Right ventricle myocardium inferior (tissue), 1 donor: ENCODE data around the gene RNF157. TPM values are rescaled to one million over a fixed set of nuclear protein-coding genes. Genes with fewer than 3 reads are reported as not detected.

ENCODE experiments used
- ATAC-seq: fragments of 200-7000 bp; cut with Tn5 transposase; one replicate; pipeline ENCODE4 v1.9.1; 2020; ENCODE audit warnings: mild to moderate bottlenecking, moderate library complexity
- DNase-seq: peaks from one replicate; pipeline ENCODE4 v3.0.0; 2021; ENCODE audit errors: missing footprints
- intact Hi-C: fragments of 100-400 bp; cut with DNase I; formaldehyde crosslinking; loops from one replicate; pipeline ENCODE4 v1.11.0; 2022
- long read RNA-seq: library from polyadenylated mRNA; unstranded; transcript quantifications from one replicate; pipeline ENCODE4 v2.0.0, GENCODE V29; 2021
- total RNA-seq: library from RNA; stranded (reverse); fragmentation: NEBNext Ultra II Directional; extraction: Animal tissue kit (Norgen Biotek cat#: 25700); gene quantifications from one replicate; pipeline ENCODE4 v1.2.1, GENCODE V29; 2021
- donor health status: DM: no; HTN: yes; CAD: no; lungs with severe emphysema.

Gene RNF157
- total RNA-seq: 19.4 TPM
- long read RNA-seq, full-length matches to known transcripts: 2 of 13 reads
- long read RNA-seq, partial matches to known transcripts: 4 of 13 reads
- long read RNA-seq, other reads (novel, unspliced or antisense): 7 of 13 reads

DNA sequence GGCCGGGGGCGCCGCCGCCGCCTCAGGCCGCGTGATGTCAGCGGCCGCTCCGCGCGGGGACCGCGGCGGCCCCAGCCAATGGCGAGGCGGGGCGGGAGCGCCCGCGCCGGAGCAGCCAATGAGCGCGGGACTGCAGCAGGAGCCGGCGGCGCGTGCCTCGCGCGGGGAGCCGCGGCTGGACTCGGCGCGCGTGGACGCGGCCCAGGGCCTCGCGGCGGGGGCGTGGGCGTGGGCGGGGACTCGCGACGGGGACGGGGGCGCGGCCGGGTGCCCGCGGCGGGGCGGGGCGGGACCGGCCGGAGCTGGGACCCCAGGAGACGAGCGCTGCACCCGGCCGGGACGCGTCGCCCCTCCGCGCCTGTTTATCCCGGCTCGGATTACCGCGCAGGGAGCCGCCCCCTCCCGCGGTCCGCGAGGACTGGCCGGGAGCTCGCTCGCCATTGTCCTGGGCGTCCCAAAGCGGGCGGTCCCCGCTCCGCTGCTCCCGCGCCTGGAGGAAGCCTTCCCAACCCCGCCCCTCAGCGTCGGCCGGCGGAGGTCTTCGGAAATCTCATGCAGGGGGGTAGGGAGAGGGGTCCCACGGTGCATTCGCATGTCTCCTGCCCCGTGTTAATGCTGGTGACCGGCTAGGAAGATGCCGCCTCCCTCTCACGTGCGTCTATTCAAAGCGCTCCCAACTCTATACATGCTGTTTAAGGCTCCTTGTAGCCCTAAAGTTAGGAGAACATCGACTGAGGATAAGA lies at the start of gene RNF157:
Gene RNF157, minus strand, starts transcription at position 33 of the 743 bp plus-strand sequence. CDS start 253 bp downstream, outside the sequence.
- intact Hi-C loops: loop anchor here (2.0 kb wide), 1 partner anchor 24 kb away; the partner anchor contains the start of gene UBALD2
- peak; percentile 87 for ATAC-seq

DNA sequence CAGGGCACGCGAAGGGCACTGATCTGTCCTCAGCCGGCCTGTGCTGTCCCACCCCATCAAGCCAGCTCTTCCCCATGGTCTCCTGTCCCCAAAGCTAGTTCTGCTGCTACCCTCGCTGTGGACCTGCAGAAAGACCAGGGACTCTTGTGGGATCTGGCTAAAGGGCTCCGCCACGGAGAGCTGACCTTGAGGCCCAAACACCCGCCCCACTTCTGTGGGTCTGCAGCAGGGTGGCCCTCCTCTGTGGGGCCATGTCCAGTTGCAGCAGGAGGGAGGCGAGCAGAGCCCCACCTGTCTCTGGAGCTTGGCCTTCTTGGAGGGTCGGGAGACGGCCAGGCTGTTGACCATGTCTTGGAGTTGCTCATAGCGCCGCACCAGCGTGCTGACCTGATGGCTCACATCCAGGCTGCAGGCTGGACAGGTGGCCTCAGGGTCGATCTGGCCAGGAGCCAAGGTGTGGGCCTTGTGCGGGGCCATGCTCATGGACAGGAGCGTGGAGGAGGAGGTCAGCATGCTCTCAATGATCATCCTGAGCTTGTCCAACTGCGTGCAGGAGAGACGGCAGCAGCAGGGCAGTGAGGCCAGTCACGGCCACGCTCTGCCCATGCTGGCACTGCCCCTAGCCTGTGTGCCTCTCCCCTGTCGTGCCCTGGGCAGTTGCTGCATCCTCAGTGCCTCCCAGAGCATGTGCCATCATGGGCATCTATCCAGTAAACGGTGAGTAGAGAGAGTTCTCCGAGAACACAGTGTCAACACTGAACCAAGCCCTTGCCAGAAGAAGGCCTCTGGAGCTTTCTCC lies 41.5 kb upstream of the RNF157 start:
- DNase-seq (peak; percentile 63), ATAC-seq (peak; percentile 53)
- intact Hi-C loops: no loop called here

More for the DNA sequence above, at the start of gene RNF157:
- DNase-seq: peak; percentile 90

DNA sequence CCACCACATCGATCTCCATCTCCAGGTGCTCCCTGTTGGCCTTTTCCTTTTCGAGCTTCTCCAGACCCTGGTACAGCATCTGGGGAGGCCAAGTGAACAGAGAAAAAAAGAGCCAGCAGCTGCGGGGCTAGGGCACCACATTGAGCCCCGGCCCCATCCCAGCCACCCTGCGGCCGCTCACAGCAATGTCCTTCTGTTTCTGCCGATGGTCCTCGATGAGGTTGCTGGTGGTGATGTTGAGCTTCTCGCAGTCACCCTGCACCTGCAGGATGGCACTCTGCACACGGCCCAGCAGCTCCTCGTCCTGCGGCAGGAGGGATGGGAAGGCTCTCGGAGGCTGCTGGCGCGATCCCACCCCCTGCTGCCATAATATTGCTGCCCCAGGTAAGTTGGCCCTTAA lies 40.4 kb upstream of the RNF157 start:
- DNase-seq: peak; percentile 17
- intact Hi-C loops: no loop called here

DNA sequence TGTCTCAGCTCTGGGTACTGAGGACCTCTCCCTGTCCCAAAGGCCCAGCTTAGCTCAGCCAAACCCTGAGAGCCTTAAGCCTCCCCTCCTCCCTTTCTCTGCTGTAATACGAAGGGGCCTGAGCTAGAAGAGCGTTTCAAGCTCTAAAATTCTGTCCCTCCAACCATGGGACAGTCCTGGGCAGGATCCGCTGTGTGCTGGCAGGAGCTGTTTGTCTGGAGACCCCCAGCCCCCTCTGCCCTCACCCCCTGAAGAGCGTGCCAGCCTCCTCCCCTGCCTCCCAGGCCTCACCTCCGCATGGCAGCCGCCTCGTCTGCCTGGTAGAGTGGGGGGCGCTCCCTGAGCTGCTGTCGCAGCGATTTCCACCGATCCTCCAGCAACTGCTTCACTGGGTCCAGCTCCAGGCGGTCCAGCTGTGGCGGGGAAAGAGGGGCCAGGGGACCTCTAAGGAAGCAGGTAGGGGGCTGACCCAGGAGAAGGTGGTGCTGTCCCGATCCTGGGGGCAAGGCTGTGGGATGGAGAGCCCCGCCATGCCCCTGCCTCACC lies 39.5 kb upstream of the RNF157 start:
- DNase-seq: peak; percentile 55
- no peak for ATAC-seq
- intact Hi-C loops: loop anchor here (1.0 to 5.0 kb wide), 2 partner anchors 98 to 159 kb away; no protein-coding TSS in a partner anchor

More for the DNA sequence above, 40.4 kb upstream of the RNF157 start:
- ATAC-seq: no peak

DNA sequence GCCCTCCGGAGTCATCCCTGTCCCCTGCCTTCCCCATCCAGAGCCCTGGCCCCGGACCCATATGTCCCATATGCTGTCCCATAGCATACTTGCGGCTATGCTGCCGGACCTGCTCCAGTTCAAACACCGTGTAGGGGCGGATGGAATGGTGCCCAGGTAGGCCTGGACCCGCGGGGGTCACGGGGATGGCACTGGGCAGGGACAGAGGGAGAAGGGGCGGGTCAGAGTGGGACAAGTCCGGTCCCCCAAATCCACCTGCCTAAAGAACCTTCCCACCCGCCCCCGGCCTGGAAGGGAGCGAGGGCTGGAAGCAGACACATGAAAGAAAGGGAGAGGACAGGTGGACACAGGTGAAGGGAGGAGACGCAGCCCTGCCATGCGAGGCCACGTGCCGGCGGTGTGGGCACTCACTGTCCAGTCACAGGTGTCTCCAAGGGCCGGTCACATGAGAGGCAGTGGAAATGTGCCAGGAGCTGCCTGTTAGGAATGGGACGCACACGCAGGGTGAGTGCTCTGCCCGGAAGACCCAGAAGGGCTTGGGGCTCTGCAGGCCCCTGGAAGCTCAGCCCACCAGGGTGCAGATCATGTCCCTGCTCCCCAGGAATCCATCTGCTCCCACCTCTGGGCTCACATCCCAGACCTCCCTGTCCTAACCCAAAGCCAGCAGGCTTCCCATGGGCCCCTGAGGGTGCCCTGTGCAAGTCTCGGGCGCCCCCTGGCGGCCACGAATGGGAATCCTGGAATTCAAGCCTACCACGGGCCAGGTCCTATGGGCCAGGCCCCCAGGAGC lies 38.9 kb upstream of the RNF157 start:
- DNase-seq: peak; percentile 94
- intact Hi-C loops: loop anchor here (1.0 to 5.0 kb wide), 2 partner anchors 97 to 158 kb away; no protein-coding TSS in a partner anchor
- peak; percentile 84 for ATAC-seq

DNA sequence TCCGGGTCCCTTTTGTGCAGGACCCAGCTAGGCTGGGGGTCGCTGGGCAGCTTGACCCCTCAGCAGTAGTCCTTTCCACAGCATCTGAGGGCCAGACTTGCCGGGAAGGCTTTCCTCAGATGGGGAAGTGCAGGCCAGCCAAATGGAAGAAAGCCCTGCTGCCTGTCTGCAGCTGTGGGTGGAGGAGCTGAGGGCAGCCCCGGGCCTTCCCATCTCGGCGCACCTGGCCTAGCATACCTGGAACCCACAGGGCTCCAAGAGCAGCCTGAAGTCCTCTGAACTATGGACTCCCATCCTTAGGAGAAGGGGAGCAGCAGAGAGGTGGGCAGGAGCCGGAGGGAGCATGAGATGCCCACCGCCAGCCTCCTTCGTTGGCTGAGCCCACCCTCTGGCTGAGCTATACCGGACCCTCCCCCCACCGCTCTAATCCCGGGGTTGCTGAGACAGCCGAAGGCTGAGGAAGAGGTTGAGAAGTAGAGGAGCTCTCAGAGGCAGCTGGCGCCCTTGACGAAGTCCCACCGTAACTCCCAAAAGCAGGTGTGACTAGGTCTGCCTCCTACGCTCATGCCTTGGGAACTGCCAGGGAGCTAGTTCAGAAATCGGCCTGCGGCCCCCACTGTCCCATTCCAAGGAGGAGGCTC lies 38.1 kb upstream of the RNF157 start:
- DNase-seq (peak; percentile 27), ATAC-seq (no peak)
- intact Hi-C loops: loop anchor here (5.0 kb wide), 1 partner anchor 96 kb away; no protein-coding TSS in a partner anchor

DNA sequence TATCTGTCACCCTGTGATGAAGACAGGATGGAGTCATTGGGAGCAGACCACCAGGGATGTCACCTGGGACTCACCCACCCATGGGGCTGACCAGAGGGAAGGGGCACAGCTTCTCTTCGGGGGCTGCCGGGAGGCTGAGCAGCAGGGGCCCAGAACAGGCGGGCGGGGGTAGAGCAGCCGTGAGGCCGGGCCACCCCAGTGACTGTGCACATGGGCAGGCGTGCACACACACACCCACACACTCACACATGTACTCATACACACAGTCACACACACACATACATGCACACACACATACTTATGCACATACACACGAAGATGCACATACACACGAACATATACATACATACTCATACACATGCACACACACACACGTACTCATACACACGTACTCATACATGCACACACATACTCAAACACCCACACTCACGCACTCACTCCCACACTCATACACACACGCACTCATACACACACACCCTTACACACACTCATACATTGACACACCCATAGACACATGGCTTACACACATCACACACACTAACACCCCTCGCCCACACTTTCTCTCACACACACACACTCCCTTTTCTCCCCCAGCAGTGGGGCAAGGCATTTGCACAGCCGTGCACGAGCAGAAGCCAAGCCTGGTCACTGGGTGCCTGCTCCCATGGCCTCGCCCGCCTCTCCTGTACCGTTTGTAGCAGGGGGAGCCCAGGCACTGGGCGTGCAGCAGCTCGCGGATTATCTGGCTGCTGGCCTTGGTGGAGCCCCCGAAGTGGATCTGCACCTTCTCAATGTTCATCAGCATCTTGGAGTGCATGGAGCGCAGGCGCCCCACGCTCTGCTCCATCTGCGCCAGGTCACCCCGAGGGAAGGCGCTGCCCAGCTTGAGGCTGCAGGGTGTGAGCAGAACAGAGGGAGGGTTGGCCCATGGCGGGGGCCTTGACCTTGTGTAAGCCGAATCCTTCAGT lies 37.3 kb upstream of the RNF157 start:
- peak; percentile 51 for DNase-seq
- no peak for ATAC-seq
- intact Hi-C loops: loop anchor here (5.0 kb wide), 1 partner anchor 95 kb away; no protein-coding TSS in a partner anchor

DNA sequence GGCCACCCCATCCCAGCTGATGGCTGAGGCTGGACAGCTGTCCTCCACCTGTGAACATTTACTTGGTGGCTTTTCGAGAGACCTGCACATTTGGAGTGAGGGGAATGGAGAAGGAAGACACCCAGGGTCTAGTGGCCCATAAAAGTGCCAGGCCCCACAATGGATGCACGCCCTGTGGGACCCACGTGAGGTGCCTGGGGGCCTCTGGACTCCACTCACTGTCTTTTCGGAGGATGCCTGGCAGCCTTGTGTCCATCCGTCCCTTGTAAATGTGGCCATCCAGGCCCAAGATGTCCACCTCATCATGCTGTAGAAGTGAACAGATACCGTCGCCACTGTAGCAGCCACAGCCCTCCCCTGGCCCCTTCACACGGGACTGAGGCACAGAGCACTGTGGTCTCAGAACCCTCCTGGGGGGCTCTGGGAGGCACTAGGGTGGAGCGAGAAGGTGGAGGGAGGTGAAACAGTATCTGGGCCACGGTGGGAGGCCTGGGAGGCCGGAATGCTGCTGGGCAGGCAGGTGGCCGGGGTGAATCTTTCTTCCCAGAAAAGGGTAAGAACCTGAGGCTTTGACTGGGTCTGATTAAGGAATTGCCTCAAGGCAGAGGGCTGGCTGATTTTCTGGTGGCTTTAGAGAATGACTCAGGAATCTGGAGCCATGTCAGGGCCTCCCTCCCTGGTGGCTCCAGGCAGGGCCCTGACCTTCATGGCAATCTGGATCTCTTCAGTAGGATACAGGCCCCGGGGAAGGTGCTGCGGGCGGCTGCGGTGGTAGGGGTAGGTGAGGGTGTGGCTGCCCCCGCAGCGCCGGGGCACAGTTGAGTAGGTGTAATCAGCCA lies 36.4 kb upstream of the RNF157 start:
- DNase-seq: peak; percentile 34
- intact Hi-C loops: loop anchor here (5.0 kb wide), 1 partner anchor 94 kb away; no protein-coding TSS in a partner anchor
- no peak for ATAC-seq

DNA sequence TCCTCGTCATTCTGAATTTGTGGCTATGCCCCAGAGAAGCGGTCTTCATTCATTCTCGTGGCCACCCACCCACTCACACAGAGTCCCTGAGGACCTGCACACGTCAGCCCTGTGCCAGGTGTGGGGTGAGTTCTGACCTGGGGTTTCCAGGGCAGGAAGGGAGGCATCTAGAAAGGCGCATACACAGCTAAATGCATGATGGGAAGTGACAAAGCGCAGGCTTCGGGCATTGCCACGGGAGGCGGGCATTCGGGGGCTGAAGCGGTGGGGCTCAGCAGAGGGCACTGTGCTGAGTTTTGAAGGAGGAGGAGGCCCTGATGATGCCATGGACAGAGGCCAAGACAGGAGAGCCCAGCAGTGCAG lies 35.8 kb upstream of the RNF157 start:
- no peak for DNase-seq
- intact Hi-C loops: loop anchor here (5.0 kb wide), 1 partner anchor 94 kb away; no protein-coding TSS in a partner anchor
- ATAC-seq: no peak

DNA sequence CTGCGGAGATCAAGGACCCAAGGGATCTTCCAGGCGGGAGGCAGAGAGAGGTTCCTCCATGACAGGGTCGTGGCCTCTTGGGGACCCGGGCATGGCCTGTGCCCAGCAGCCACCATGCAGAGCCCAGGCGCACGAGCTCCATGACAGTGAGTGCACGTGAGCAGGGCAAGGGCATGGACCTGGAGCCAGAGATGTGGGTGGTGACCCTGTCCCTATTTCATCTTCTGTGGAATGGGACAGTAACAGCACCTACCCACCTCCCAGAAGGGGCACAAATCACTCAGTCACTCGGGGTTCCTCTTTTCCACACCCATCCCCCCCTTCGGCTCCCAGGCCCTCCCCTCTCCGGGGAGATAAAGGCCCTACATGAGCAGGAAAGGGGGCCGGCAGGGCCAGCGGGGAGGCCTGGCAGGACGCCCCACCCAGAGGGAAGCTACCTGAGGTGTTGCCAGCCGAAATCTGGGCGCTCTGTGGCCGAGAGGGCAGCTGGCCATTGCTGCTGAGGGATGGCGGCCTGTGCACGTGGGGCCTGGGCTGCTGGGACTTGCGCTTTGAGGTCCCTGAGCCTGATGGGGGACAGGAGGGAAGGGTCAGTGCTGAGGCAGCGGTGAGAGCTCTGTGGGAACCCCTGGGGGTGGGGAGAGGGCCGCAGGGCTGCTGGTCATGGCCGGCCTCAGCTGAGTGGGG lies 35.2 kb upstream of the RNF157 start:
- no peak for ATAC-seq
- intact Hi-C loops: loop anchor here (5.0 kb wide), 1 partner anchor 93 kb away; no protein-coding TSS in a partner anchor
- DNase-seq: peak; percentile 35

DNA sequence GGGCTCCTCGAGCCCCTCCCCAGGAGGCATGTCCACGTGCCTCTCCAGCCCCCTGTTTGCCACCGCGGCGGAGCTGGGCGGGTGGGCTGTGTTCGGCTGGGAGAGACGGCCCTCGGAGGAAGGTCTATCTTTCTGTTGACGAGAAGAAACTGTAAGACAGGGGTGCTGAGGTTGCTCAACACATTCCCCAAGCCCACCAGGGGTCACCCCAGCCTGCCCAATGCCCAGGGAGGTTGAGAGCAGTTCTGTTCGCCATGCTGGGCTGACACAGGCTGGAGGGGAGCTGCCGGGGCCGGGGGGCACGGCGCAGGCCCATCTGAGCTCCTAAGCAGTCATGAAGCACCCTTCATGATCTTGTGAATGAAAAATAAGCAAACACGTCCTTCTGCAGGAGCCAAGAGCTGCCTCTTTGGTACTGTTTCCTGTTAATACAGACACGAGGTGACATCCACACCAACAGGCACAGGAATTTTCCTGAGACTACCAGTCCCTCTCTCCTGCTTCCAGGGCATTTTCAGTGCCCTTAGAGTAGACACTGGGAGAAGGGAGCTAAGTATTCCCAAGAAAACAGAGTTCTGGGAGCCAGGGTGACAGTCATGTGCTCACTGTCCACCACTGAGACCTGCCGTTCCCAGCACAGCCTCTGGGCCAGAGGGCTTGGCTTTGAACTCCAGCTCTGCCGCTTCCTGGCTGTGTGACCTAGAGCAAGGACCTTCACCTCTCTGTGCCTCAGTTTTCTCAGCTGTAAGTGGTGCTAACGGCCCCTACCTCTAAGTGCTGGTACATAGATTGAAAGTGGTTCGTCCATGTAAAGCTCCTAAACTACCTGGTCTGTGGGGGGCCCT lies 34.0 kb upstream of the RNF157 start:
- intact Hi-C loops: no loop called here
- no peak for ATAC-seq
- DNase-seq: peak; percentile 37

DNA sequence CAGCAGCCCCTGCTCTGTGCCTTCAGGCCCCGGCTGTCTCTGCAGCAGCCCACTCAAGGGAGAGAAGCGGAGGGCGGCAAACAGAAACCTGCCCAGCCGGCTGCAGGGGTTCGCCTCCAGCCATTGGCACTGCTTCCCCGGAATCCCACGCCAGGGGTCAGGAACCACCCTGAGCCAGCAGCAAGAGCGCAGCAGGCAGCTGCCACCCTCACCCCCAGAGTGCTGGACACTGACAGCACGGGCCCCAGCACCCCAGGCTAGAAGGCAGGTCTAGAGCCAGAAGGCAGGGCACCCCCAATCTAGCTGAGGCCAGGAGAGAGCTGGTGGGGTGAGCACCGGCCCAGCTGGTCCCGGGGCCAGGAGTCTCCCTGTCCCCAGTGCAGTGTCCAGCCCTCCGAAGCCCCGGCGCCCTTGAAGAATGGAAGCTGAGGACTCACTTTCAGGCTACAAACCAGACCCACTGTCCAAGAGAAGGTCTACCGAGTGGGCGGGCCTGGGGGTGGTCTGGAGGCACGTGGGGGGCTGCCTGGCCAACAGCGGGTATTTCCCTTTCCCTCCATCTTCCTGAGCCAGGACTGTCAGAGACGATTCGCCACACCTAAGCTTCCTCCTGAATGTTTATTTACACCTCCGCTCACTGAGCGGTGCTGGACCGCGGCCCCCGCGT lies 33.3 kb upstream of the RNF157 start:
- ATAC-seq: no peak
- peak; percentile 65 for DNase-seq
- intact Hi-C loops: no loop called here

DNA sequence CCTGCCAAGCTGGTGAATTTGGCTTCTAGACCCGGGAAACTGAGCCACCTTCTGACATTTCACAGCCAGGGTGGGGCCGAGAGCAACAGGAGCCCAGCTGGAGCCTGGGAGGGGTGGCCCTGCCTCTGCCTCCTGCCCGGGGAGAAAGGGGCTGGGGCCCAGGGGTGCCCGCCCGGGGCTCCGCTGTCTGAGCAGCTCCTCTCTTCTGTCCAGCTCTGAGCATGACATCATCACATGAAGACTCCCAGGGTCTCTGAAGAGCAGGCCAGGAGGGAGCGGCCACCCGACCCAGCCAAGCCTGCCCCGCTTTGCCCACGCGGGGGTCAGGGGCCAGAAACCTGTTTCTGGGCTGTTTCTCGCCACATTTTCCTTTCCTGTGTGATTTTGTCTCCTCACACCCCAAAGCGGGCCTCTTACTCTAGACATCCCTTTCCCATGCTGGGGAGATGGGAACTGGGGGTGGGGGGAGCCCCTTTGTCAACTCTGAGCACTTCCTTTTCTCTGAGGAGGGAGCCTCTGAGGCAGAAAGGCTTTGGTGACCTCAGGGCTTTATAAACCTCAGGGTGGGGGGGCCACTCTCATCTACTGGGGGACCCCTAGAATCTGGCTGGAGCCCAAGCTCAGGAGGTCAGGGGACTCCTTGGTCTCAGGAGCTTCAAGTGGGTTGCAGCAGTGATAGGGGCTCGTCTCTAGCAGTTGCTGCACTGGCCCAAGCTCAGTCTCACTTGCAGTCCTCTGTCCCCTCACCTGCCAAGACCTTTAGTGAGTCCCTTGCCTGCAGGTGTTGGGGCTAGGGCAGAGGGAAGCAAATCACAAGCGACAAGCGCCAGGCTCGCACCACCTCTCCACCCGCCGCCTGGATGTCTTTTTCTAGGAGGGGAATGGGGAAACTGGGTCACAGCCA lies 32.5 kb upstream of the RNF157 start:
- DNase-seq: peak; percentile 68
- ATAC-seq: no peak
- intact Hi-C loops: no loop called here
